ENCODE data around the gene SLIT3.

- no peak for TF ChIP-seq CTCF (IDR thresholded peaks at IDR 0.05; ENCODE audit: borderline replicate concordance, extremely low read depth, low read length, poor library complexity, severe bottlenecking)
- no peak for TF ChIP-seq EZH2 (IDR thresholded peaks at IDR 0.05; ENCODE audit: borderline replicate concordance, low read depth, low read length, severe bottlenecking)
These were observed 332.9 kb downstream of the SLIT3 start for GRCh38 chr5:168967882-168968620.

Measured in DND-41 (cell line).